ENCODE measurements around the gene HAAO.

The HAAO gene

GRCh38 chr2:42767899-42768705 is 24.3 kb downstream of the HAAO start:
- DNase-seq (ENCODE audit: low read depth): no peak

GRCh38 chr2:42767080-42767898 is 25.1 kb downstream of the HAAO start:
- no peak for DNase-seq (ENCODE audit: low read depth)

GRCh38 chr2:42765686-42766085 is 26.7 kb downstream of the HAAO start:
- DNase-seq (ENCODE audit: low read depth): no peak

- no peak for DNase-seq (ENCODE audit: low read depth)
These were observed 27.5 kb downstream of the HAAO start for GRCh38 chr2:42764901-42765300.

- no peak for DNase-seq (ENCODE audit: low read depth)
These were observed 28.3 kb downstream of the HAAO start, which contains the start of gene OXER1 for GRCh38 chr2:42764096-42764495. Gene OXER1 (minus strand): TSS chr2:42764135. CDS start chr2:42764062, 73 bp downstream.

GRCh38 chr2:42762823-42763804 is 29.3 kb downstream of the HAAO start:
- no peak for DNase-seq (ENCODE audit: low read depth)

GRCh38 chr2:42762155-42762554 is 30.2 kb downstream of the HAAO start:
- DNase-seq (ENCODE audit: low read depth): no peak

- DNase-seq (ENCODE audit: low read depth): no peak
These were observed 30.8 kb downstream of the HAAO start for GRCh38 chr2:42761554-42761953.

- DNase-seq (ENCODE audit: low read depth): no peak
These were observed 33.6 kb downstream of the HAAO start for GRCh38 chr2:42758751-42759150.

- no peak for DNase-seq (ENCODE audit: low read depth)
These were observed 34.2 kb downstream of the HAAO start for GRCh38 chr2:42757981-42758740.

GRCh38 chr2:42756966-42757513 is 35.3 kb downstream of the HAAO start:
- DNase-seq (ENCODE audit: low read depth): no peak

- no peak for DNase-seq (ENCODE audit: low read depth)
These were observed 36.1 kb downstream of the HAAO start for GRCh38 chr2:42756150-42756775.

GRCh38 chr2:42755191-42755880 is 37.0 kb downstream of the HAAO start:
- peak; percentile 47 for DNase-seq (ENCODE audit: low read depth)

GRCh38 chr2:42754776-42755140 is 37.6 kb downstream of the HAAO start:
- no peak for DNase-seq (ENCODE audit: low read depth)

GRCh38 chr2:42754021-42754775 is 38.2 kb downstream of the HAAO start:
- DNase-seq (ENCODE audit: low read depth): no peak

GRCh38 chr2:42752816-42753813 is 39.3 kb downstream of the HAAO start:
- no peak for DNase-seq (ENCODE audit: low read depth)

- no peak for DNase-seq (ENCODE audit: low read depth)
These were observed 40.1 kb downstream of the HAAO start for GRCh38 chr2:42752314-42752713.

GRCh38 chr2:42748840-42749239 is 43.5 kb downstream of the HAAO start:
- DNase-seq (ENCODE audit: low read depth): no peak

All from fibroblast of the conjunctiva (primary cell).